CD4-positive, CD25-positive, alpha-beta regulatory T cell (primary cell): ENCODE measurements around the gene ANKRD7. TPM values are rescaled to one million over a fixed set of nuclear protein-coding genes. Genes with fewer than 3 reads are reported as not detected.

Experiments
- ATAC-seq, 2 donors: fragments of 150-1000 bp; cut with Tn5 transposase; one replicate each; pipeline ENCODE4 v1.10.0; 2021; ENCODE audit warnings: low read depth in 2 of 2, moderate number of reproducible peaks in 2 of 2, moderate library complexity in 1 of 2
- DNase-seq, 3 donors: peaks; one replicate each; pipeline versions ENCODE4 v3.0.0 to v3.0.0-alpha.2; 2012 to 2022; ENCODE audit warnings: mixed read lengths in 1 of 3
- H3K27ac ChIP-seq: one replicate; pipeline ENCODE4 v1.7.0; 2013; ENCODE audit warnings: mild to moderate bottlenecking, low read length; ENCODE audit not compliant: insufficient read depth, poor library complexity, severe bottlenecking
- H3K27me3 ChIP-seq: one replicate; pipeline ENCODE4 v1.7.0; 2013; ENCODE audit warnings: low read length; ENCODE audit not compliant: control insufficient read depth, insufficient read depth
- H3K36me3 ChIP-seq: one replicate; pipeline ENCODE4 v1.7.0; 2013; ENCODE audit warnings: mild to moderate bottlenecking, low read length, moderate library complexity; ENCODE audit not compliant: control insufficient read depth, insufficient read depth
- H3K4me1 ChIP-seq: 2 replicates; pipeline ENCODE4 v1.7.0; 2013; ENCODE audit warnings: mild to moderate bottlenecking, low read length; ENCODE audit not compliant: insufficient read depth, control insufficient read depth, poor library complexity, severe bottlenecking
- H3K4me3 ChIP-seq: one replicate; pipeline ENCODE4 v1.7.0; 2013; ENCODE audit warnings: low read depth, mild to moderate bottlenecking, low read length, moderate library complexity
- H3K9me3 ChIP-seq, 2 experiments: 1 replicate in 1 of 2; 2 replicates in 1 of 2; pipeline ENCODE4 v1.7.0; 2013; ENCODE audit warnings: low read length in 2 of 2, mild to moderate bottlenecking in 1 of 2, moderate library complexity in 1 of 2; ENCODE audit not compliant: control insufficient read depth in 2 of 2
- H3K27ac Mint-ChIP-seq, 3 donors: one replicate each; pipeline ENCODE4 v1.8.0; 2020 to 2022; ENCODE audit warnings: mild to moderate bottlenecking in 3 of 3, mixed read lengths in 3 of 3, moderate library complexity in 2 of 3
- H3K27me3 Mint-ChIP-seq: one replicate; pipeline ENCODE4 v1.8.0; 2022; ENCODE audit warnings: mild to moderate bottlenecking, mixed read lengths
- H3K36me3 Mint-ChIP-seq: one replicate; pipeline ENCODE4 v1.8.0; 2020; ENCODE audit warnings: mixed read lengths
- H3K4me1 Mint-ChIP-seq, 4 donors: one replicate each; pipeline ENCODE4 v1.8.0; 2020 to 2022; ENCODE audit warnings: mixed read lengths in 4 of 4, mild to moderate bottlenecking in 1 of 4
- H3K4me3 Mint-ChIP-seq, 4 donors: one replicate each; pipeline ENCODE4 v1.8.0; 2020 to 2022; ENCODE audit warnings: mild to moderate bottlenecking in 4 of 4, mixed read lengths in 4 of 4, moderate library complexity in 3 of 4
- H3K9me3 Mint-ChIP-seq, 7 donors: one replicate each; pipeline ENCODE4 v1.8.0; 2020 to 2022; ENCODE audit warnings: mixed read lengths in 7 of 7, mild to moderate bottlenecking in 3 of 7, moderate library complexity in 2 of 7
- polyA plus RNA-seq, 4 donors: library from polyadenylated mRNA; unstranded; fragments of 300-500 nt; fragmentation: Illumina TruSeq; gene quantifications; one replicate each; pipeline ENCODE4 v1.2.3, GENCODE V29; 2021
- total RNA-seq: library from RNA; stranded (reverse); gene quantifications from one replicate; pipeline ENCODE4 v1.2.3, GENCODE V29; 2022

ANKRD7 gene, protein sequence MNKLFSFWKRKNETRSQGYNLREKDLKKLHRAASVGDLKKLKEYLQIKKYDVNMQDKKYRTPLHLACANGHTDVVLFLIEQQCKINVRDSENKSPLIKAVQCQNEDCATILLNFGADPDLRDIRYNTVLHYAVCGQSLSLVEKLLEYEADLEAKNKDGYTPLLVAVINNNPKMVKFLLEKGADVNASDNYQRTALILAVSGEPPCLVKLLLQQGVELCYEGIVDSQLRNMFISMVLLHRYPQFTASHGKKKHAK
- total RNA-seq (not detected), polyA plus RNA-seq (1 to 10 TPM in 1 of 4 donors, under 1 TPM in 1, not detected in 2; 0.36 to 2.1 TPM)

DNA sequence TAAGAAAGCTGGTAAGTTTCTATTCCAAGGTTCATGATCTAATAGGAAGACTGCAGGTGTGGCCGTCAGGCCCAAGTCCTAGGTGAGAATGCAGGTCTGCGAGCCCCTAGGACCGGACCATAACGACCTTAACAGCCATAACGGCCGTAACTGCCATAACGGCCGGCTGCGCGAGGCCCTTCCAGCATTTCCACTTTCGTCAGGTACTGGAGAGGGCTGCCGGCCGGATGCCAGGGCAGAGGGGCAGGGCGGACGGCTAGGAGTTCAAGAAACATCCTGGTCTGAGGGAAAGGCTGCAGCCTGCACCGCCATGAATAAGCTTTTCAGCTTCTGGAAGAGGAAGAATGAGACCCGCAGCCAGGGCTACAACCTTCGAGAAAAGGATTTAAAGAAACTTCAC lies at the start of gene ANKRD7:
Gene ANKRD7, plus strand, starts transcription at position 184 of the 400 bp plus-strand sequence. Its CDS starts 127 bp downstream, at position 311.
- peaks cover 0 to 4% (median 0%) of the 10 kb centered on the region in 7 donors for H3K9me3 Mint-ChIP-seq
- DNase-seq, result no peak

DNA sequence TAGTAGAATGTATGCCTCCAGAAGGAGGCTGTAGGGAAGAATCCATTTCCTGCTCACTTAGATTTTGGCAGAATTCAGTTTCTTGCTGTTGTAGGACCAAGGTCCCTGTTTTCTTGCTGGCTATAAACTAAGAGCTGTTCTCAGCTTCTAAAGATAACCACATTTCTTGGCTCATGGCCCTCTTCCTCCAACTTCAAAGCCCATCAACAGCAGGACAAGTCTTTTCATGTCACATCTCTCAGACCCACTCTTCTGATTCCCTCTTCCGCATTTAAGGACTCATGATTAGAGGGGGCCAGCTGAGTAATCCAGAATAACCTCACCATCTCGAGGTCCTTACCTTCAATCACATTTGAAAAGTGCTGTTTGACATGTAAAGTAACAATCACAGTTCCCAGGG lies 48.8 kb upstream of the ANKRD7 start:
- ATAC-seq, result no peak

More for the DNA sequence above, at the start of gene ANKRD7:
- no peaks in the 10 kb centered on the region for H3K36me3 Mint-ChIP-seq
- Histone ChIP-seq H3K27ac (no peak within 1 kb of the TSS), H3K36me3 (no peaks in the 10 kb centered on the region), H3K27me3 (no peaks in the 10 kb centered on the region), H3K4me3 (no peak within 1 kb of the TSS), H3K4me1 (no peaks in the 10 kb centered on the region), H3K9me3 (no peaks in the 10 kb centered on the region)
- no peaks in the 10 kb centered on the region for H3K4me1 Mint-ChIP-seq
- ATAC-seq, result no peak
- no peaks in the 10 kb centered on the region for H3K27me3 Mint-ChIP-seq
- no peak within 1 kb of the TSS for H3K27ac Mint-ChIP-seq
- H3K4me3 Mint-ChIP-seq, result no peak within 1 kb of the TSS

DNA sequence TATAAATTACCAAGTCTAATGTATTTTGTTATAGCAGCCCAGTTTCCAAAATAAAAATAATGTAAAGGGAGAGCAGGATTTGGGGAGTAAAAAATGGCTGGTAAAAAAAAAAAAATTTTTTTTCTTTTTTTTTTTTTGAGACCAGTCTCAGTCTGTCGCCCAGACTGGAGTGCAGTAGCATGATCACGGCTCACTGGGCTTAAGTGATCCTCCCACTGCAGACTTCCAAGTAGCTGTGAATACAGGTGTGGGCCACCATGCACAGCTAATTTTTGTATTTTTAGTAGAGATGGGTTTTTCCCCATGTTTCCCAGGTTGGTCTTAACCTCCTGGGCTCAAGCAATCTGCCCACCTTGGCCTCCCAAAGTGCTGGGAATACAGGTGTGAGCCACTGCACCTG lies 45.3 kb upstream of the ANKRD7 start:
- H3K36me3 Mint-ChIP-seq, result peaks cover 6% of the 10 kb centered on the region
- no peak for ATAC-seq

More for the DNA sequence above, 48.8 kb upstream of the ANKRD7 start:
- Mint-ChIP-seq H3K36me3 (no peaks in the 10 kb centered on the region), H3K27ac (no peak overlapping the region), H3K27me3 (peaks cover 14% of the 10 kb centered on the region), H3K4me1 (no peaks in the 10 kb centered on the region), H3K4me3 (no peak overlapping the region), H3K9me3 (no peaks in the 10 kb centered on the region)
- no peak overlapping the region for H3K27ac ChIP-seq
- DNase-seq, result no peak
- peaks cover 14% of the 10 kb centered on the region for H3K27me3 ChIP-seq
- H3K4me3 ChIP-seq, result no peak overlapping the region
- H3K9me3 ChIP-seq, result no peaks in the 10 kb centered on the region
- no peaks in the 10 kb centered on the region for H3K4me1 ChIP-seq
- H3K36me3 ChIP-seq, result no peaks in the 10 kb centered on the region

DNA sequence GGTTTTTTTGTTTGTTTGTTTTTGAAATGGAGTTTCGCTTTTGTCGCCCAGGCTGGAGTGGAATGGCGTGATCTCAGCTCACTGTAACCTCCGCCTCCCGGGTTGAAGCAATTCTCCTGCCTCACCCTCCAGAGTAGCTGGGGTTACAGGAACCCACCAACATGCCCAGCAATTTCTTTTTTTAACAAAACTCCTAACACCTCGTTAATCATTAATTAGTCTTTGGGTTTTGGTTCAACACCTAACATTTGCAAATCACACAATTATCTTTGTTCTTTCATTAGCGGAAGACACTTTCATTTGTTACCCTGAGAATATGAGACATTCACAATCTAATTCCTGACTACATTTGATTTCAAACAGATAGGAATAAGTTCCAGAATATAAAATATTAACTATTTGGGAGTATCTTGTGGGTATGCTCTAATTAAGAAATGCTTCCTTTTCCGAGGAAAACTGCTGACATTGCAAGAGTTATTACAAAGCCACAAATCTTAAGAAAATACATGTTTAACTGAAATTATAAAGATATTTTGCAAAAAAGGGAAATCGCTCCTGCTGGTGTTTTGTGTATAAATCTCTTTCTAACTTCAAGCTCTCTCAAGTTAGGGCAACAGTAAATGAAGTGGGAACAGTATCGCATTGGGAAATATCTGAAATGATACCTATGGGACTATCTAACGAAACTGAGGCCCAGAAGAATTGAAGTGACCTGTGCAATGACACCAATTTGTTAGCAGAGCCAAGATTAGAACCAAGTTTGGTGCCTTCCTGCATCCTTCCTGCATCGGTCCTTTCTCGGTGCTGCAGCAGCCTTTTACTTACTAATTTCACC lies 41.7 kb upstream of the ANKRD7 start:
- Mint-ChIP-seq H3K27ac (peak overlapping the region; percentile 98 to 100 (median 99)), H3K4me1 (peaks cover 33 to 48% (median 41%) of the 10 kb centered on the region in 4 donors), H3K9me3 (peaks cover 0 to 2% (median 0%) of the 10 kb centered on the region in 7 donors), H3K4me3 (peak overlapping the region; percentile 89 to 98 (median 94)), H3K36me3 (peaks cover 21% of the 10 kb centered on the region), H3K27me3 (no peaks in the 10 kb centered on the region)
- ATAC-seq (no peak), DNase-seq (no peak)
- Histone ChIP-seq H3K36me3 (peaks cover 4% of the 10 kb centered on the region), H3K27ac (peak overlapping the region; percentile 96), H3K4me3 (peak overlapping the region; percentile 98), H3K27me3 (no peaks in the 10 kb centered on the region), H3K4me1 (peaks cover 41% of the 10 kb centered on the region), H3K9me3 (no peaks in the 10 kb centered on the region)

More for the DNA sequence above, 45.3 kb upstream of the ANKRD7 start:
- Histone ChIP-seq H3K4me1 (peaks cover 8% of the 10 kb centered on the region), H3K4me3 (no peak overlapping the region), H3K27ac (no peak overlapping the region), H3K9me3 (no peaks in the 10 kb centered on the region), H3K36me3 (no peaks in the 10 kb centered on the region), H3K27me3 (peaks cover 6% of the 10 kb centered on the region)
- Mint-ChIP-seq H3K4me1 (peaks cover 6 to 18% (median 11%) of the 10 kb centered on the region in 4 donors), H3K27me3 (peaks cover under 1% of the 10 kb centered on the region), H3K27ac (no peak overlapping the region), H3K4me3 (no peak overlapping the region), H3K9me3 (peaks cover 0 to 2% (median 0%) of the 10 kb centered on the region in 7 donors)
- DNase-seq, result no peak

DNA sequence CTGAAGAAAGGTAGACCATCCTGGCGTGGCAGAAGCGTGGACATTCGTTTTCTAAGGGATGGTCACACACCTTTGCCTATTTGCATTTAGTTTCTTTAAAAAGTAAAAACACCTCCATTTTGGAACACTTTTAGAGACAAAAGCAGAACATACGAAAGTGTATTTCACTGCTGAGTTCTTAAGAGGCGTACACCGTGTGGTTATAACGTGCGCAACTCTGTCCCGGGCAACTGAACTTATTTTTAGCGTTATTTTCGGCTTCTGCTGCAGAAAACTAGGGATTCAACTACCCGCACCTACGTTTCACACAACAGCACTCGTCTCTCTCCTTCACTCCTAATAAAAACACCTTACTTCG lies 41.1 kb upstream of the ANKRD7 start:
- Mint-ChIP-seq H3K36me3 (peaks cover 21% of the 10 kb centered on the region), H3K9me3 (peaks cover 0 to 2% (median 0%) of the 10 kb centered on the region in 7 donors), H3K27ac (peak overlapping the region; percentile 98 to 100 (median 99)), H3K4me1 (peaks cover 34 to 54% (median 45%) of the 10 kb centered on the region in 4 donors), H3K4me3 (peak overlapping the region; percentile 89 to 98 (median 94)), H3K27me3 (no peaks in the 10 kb centered on the region)
- peak overlapping the region; percentile 98 for H3K4me3 ChIP-seq
- DNase-seq, result peak in 1 of 3 donors; percentile 44
- peak; percentile 2 to 3 for ATAC-seq
- peaks cover 43% of the 10 kb centered on the region for H3K4me1 ChIP-seq
- H3K27me3 ChIP-seq, result no peaks in the 10 kb centered on the region
- peak overlapping the region; percentile 96 for H3K27ac ChIP-seq
- H3K36me3 ChIP-seq, result peaks cover 10% of the 10 kb centered on the region
- H3K9me3 ChIP-seq, result no peaks in the 10 kb centered on the region

DNA sequence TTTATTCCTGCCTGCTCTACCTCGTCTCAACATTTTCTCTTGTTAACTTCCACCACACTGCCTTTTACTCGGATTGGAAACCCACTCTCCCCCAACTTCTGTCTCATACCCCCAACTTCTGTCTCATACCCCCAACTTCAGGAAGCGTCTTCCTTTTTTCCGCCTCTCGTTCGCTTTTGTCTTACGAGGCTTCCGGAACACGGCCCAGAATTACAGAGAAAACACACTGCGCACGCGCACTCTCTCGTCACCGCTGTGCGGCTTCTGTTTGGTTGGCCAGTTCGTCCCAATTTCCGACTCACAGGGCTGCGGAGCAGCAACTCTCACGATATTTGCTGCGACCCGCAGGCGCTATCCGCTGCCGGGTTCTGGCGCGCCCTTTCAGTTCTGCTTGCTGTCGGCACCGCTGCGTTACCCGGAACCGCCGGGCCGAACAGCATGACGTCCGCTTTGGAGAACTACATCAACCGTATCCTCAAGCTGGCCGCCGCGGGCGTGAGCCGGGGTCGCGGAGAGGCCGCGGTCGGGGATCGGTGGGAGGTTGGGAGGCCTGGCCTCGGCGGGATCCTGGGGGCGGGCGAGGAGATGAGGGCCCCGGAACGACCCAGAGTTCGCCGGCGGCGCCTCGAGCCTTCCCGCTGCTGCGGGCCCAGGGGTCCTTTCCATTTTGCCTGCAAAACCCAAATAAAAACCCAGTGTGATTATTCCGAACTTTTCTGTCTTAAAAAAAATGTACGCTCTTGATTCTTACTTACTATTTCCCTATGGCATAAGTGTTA lies 40.5 kb upstream of the ANKRD7 start, which contains the start of gene LSM8:
Gene LSM8, plus strand, starts transcription at position 379 of the 779 bp plus-strand sequence. Its CDS starts 60 bp downstream, at position 439.
- Histone ChIP-seq H3K4me3 (peak within 1 kb of the TSS; percentile 98), H3K9me3 (no peaks in the 10 kb centered on the region), H3K4me1 (peaks cover 43% of the 10 kb centered on the region), H3K27ac (peak within 1 kb of the TSS; percentile 96), H3K27me3 (no peaks in the 10 kb centered on the region), H3K36me3 (peaks cover 15% of the 10 kb centered on the region)
- ATAC-seq (peak; percentile 98 to 99), DNase-seq (peak; percentile 95 to 99 (median 97))
- Mint-ChIP-seq H3K27ac (peak within 1 kb of the TSS; percentile 98 to 100 (median 99)), H3K4me1 (peaks cover 34 to 54% (median 45%) of the 10 kb centered on the region in 4 donors), H3K27me3 (no peaks in the 10 kb centered on the region), H3K36me3 (peaks cover 21% of the 10 kb centered on the region), H3K9me3 (peaks cover 0 to 2% (median 0%) of the 10 kb centered on the region in 7 donors), H3K4me3 (peak within 1 kb of the TSS; percentile 89 to 98 (median 94))

DNA sequence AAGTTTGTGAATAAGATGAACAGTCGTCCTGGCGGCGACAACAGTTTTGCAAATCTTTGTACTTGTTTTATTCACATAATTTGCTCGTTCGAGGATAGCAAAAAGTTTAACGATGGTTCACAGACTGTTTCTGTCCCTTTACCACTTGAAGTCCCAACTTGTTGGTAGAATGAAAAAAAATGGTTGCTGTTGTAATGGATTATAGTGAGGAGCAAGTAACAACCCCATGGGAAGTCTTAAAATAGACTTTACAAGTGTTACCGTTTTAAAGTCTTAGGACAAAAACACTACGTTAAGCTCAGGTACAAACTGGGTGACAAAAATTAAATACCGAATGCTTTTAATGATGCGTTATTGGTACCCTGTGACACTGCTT lies 40.0 kb upstream of the ANKRD7 start:
- DNase-seq, result no peak
- H3K4me1 Mint-ChIP-seq, result peaks cover 34 to 54% (median 45%) of the 10 kb centered on the region in 4 donors

More for the DNA sequence above, 40.0 kb upstream of the ANKRD7 start:
- Histone ChIP-seq H3K27me3 (no peaks in the 10 kb centered on the region), H3K4me1 (peaks cover 43% of the 10 kb centered on the region), H3K36me3 (peaks cover 20% of the 10 kb centered on the region), H3K9me3 (no peaks in the 10 kb centered on the region), H3K27ac (peak overlapping the region; percentile 96), H3K4me3 (peak overlapping the region; percentile 97)
- Mint-ChIP-seq H3K9me3 (peaks cover 0 to 2% (median 0%) of the 10 kb centered on the region in 7 donors), H3K27ac (peak overlapping the region; percentile 98 to 100 (median 99)), H3K36me3 (peaks cover 21% of the 10 kb centered on the region), H3K27me3 (no peaks in the 10 kb centered on the region), H3K4me3 (peak overlapping the region; percentile 89 to 98 (median 94))
- no peak for ATAC-seq
